Tibial nerve (tissue), 4 donors: ENCODE data around the gene NFATC1.

Experiments used
- CTCF ChIP-seq, 5 experiments: fragments of 200-600 bp in 3 of 5; fragments of 450-650 bp in 2 of 5; sonication (generic) in 3 of 5; IDR thresholded peaks; one replicate each; pipeline ENCODE4 v1.5.1; 2016 to 2019; ENCODE audit warnings: antibody characterized with exemption in 5 of 5, mild to moderate bottlenecking in 3 of 5, moderate library complexity in 2 of 5
- EP300 ChIP-seq, 2 donors: sonication (generic); formaldehyde crosslinking; IDR thresholded peaks; one replicate each; pipeline ENCODE4 v1.6.1; 2017; ENCODE audit warnings: antibody characterized with exemption in 2 of 2, mild to moderate bottlenecking in 1 of 2
- POLR2A ChIP-seq, 2 donors: fragments of 450-650 bp; IDR thresholded peaks; one replicate each; pipeline ENCODE4 v1.6.1; 2017; ENCODE audit warnings: antibody characterized with exemption in 2 of 2, mild to moderate bottlenecking in 2 of 2, moderate library complexity in 2 of 2

GRCh38 chr18:79515331-79515730 lies 119.6 kb downstream of the NFATC1 start:
- TF ChIP-seq CTCF (IDR thresholded peaks at IDR 0.05) (no peak), POLR2A (IDR thresholded peaks at IDR 0.05) (no peak), EP300 (IDR thresholded peaks at IDR 0.05) (no peak)
